ENCODE results near the gene HRH3.

The HRH3 gene

GRCh38 chr20:62243906-62244515 lies 23.9 kb upstream of the HRH3 start:
- DNase-seq: no peak

- no peak for DNase-seq
Measured at GRCh38 chr20:62243106-62243505, 23.0 kb upstream of the HRH3 start.

- no peak for DNase-seq
Measured at GRCh38 chr20:62242176-62242575, 22.1 kb upstream of the HRH3 start.

- no peak for DNase-seq
Measured at GRCh38 chr20:62241506-62241905, 21.4 kb upstream of the HRH3 start.

GRCh38 chr20:62240020-62240685 lies 20.1 kb upstream of the HRH3 start:
- no peak for DNase-seq

- DNase-seq: no peak
Measured at GRCh38 chr20:62239278-62239879, 19.3 kb upstream of the HRH3 start.

- DNase-seq: no peak
Measured at GRCh38 chr20:62238569-62239277, 18.6 kb upstream of the HRH3 start.

- DNase-seq: peak; percentile 96
Measured at GRCh38 chr20:62237801-62238568, 17.9 kb upstream of the HRH3 start, which contains the start of gene OSBPL2. TSS of gene OSBPL2 (plus strand) at chr20:62238521. CDS start at chr20:62256185, 17,664 bp downstream.

- no peak for DNase-seq
Measured at GRCh38 chr20:62237514-62237800, 17.4 kb upstream of the HRH3 start.

GRCh38 chr20:62236766-62237513 lies 16.9 kb upstream of the HRH3 start:
- DNase-seq: no peak

- DNase-seq: no peak
Measured at GRCh38 chr20:62236200-62236599, 16.1 kb upstream of the HRH3 start.

GRCh38 chr20:62235777-62236157 lies 15.7 kb upstream of the HRH3 start:
- no peak for DNase-seq

- DNase-seq: no peak
Measured at GRCh38 chr20:62235001-62235776, 15.1 kb upstream of the HRH3 start.

- DNase-seq: no peak
Measured at GRCh38 chr20:62234339-62234738, 14.3 kb upstream of the HRH3 start.

GRCh38 chr20:62233684-62234083 lies 13.6 kb upstream of the HRH3 start:
- DNase-seq: no peak

- no peak for DNase-seq
Measured at GRCh38 chr20:62232770-62233645, 12.9 kb upstream of the HRH3 start.

GRCh38 chr20:62232194-62232593 lies 12.1 kb upstream of the HRH3 start:
- no peak for DNase-seq

- no peak for DNase-seq
Measured at GRCh38 chr20:62231292-62231691, 11.2 kb upstream of the HRH3 start.

- DNase-seq: no peak
Measured at GRCh38 chr20:62230696-62231095, 10.6 kb upstream of the HRH3 start.

GRCh38 chr20:62230276-62230675 lies 10.2 kb upstream of the HRH3 start:
- no peak for DNase-seq

- DNase-seq: no peak
Measured at GRCh38 chr20:62229667-62230066, 9.6 kb upstream of the HRH3 start.

Measured in NCI-H774 (cell line).